ENCODE results near the gene TBC1D20. TPM values are rescaled to one million over a fixed set of nuclear protein-coding genes. Genes with fewer than 3 reads are reported as not detected.

TBC1D20 gene
- total RNA-seq, 1 donor from 2014 or later, result 39.6 TPM

GRCh38 chr20:417801-418342 lies 44.5 kb downstream of the TBC1D20 start:
- H3K27me3 Mint-ChIP-seq (ENCODE audit: unreplicated experiment), result peaks cover 5% of the 10 kb centered on the region
- no peak overlapping the region for H3K27ac Mint-ChIP-seq (ENCODE audit: unreplicated experiment)
- no peak for TF ChIP-seq CTCF (IDR thresholded peaks at IDR 0.05; ENCODE audit: partially characterized antibody, unreplicated experiment)
- peaks cover 13% of the 10 kb centered on the region for H3K36me3 Mint-ChIP-seq (ENCODE audit: unreplicated experiment)
- H3K4me1 Mint-ChIP-seq (ENCODE audit: low read depth, unreplicated experiment), result peaks cover 4% of the 10 kb centered on the region
- peaks cover 2% of the 10 kb centered on the region for H3K9me3 Mint-ChIP-seq (ENCODE audit: unreplicated experiment)
- H3K4me3 Mint-ChIP-seq (ENCODE audit: unreplicated experiment), result no peak overlapping the region
- DNase-seq, result no peak

GRCh38 chr20:416950-417800 lies 45.2 kb downstream of the TBC1D20 start:
- Mint-ChIP-seq H3K36me3 (ENCODE audit: unreplicated experiment) (peaks cover 18% of the 10 kb centered on the region), H3K4me3 (ENCODE audit: unreplicated experiment) (no peak overlapping the region), H3K27ac (ENCODE audit: unreplicated experiment) (no peak overlapping the region), H3K9me3 (ENCODE audit: unreplicated experiment) (peaks cover 2% of the 10 kb centered on the region), H3K27me3 (ENCODE audit: unreplicated experiment) (peaks cover 5% of the 10 kb centered on the region), H3K4me1 (ENCODE audit: low read depth, unreplicated experiment) (peaks cover 4% of the 10 kb centered on the region)
- DNase-seq, result no peak
- no peak for TF ChIP-seq CTCF (IDR thresholded peaks at IDR 0.05; ENCODE audit: partially characterized antibody, unreplicated experiment)

- Mint-ChIP-seq H3K36me3 (ENCODE audit: unreplicated experiment) (peaks cover 23% of the 10 kb centered on the region), H3K4me1 (ENCODE audit: low read depth, unreplicated experiment) (peaks cover 4% of the 10 kb centered on the region), H3K4me3 (ENCODE audit: unreplicated experiment) (no peak overlapping the region), H3K27ac (ENCODE audit: unreplicated experiment) (no peak overlapping the region), H3K9me3 (ENCODE audit: unreplicated experiment) (no peaks in the 10 kb centered on the region), H3K27me3 (ENCODE audit: unreplicated experiment) (peaks cover 2% of the 10 kb centered on the region)
- TF ChIP-seq CTCF (IDR thresholded peaks at IDR 0.05; ENCODE audit: partially characterized antibody, unreplicated experiment), result no peak
- no peak for DNase-seq
Measured at GRCh38 chr20:415820-416322, 46.5 kb downstream of the TBC1D20 start.

GRCh38 chr20:414161-414560 lies 48.2 kb downstream of the TBC1D20 start:
- Mint-ChIP-seq H3K9me3 (ENCODE audit: unreplicated experiment) (peaks cover 1% of the 10 kb centered on the region), H3K27ac (ENCODE audit: unreplicated experiment) (no peak overlapping the region), H3K4me3 (ENCODE audit: unreplicated experiment) (no peak overlapping the region), H3K36me3 (ENCODE audit: unreplicated experiment) (peaks cover 23% of the 10 kb centered on the region), H3K4me1 (ENCODE audit: low read depth, unreplicated experiment) (peaks cover 9% of the 10 kb centered on the region), H3K27me3 (ENCODE audit: unreplicated experiment) (peaks cover 2% of the 10 kb centered on the region)
- DNase-seq, result no peak
- TF ChIP-seq CTCF (IDR thresholded peaks at IDR 0.05; ENCODE audit: partially characterized antibody, unreplicated experiment), result no peak

GRCh38 chr20:412081-412480 lies 50.3 kb downstream of the TBC1D20 start:
- no peak overlapping the region for H3K27ac Mint-ChIP-seq (ENCODE audit: unreplicated experiment)
- H3K4me1 Mint-ChIP-seq (ENCODE audit: low read depth, unreplicated experiment), result peaks cover 14% of the 10 kb centered on the region
- H3K9me3 Mint-ChIP-seq (ENCODE audit: unreplicated experiment), result peaks cover 7% of the 10 kb centered on the region
- peaks cover 21% of the 10 kb centered on the region for H3K36me3 Mint-ChIP-seq (ENCODE audit: unreplicated experiment)
- no peak overlapping the region for H3K4me3 Mint-ChIP-seq (ENCODE audit: unreplicated experiment)
- no peak for TF ChIP-seq CTCF (IDR thresholded peaks at IDR 0.05; ENCODE audit: partially characterized antibody, unreplicated experiment)
- H3K27me3 Mint-ChIP-seq (ENCODE audit: unreplicated experiment), result peaks cover 9% of the 10 kb centered on the region
- DNase-seq, result no peak
